ENCODE results near the gene UPP2. TPM values are rescaled to one million over a fixed set of nuclear protein-coding genes. Genes with fewer than 3 reads are reported as not detected.
A peak's percentile ranks its signal among the peaks of the same experiment; 100 is the strongest.

UPP2 gene
- total and polyA plus RNA-seq, 2 of the 13 experiments (the other 11 are each of a cell fraction or from before 2014, with no cell fraction given): 0.07 to 0.28 TPM

DNA sequence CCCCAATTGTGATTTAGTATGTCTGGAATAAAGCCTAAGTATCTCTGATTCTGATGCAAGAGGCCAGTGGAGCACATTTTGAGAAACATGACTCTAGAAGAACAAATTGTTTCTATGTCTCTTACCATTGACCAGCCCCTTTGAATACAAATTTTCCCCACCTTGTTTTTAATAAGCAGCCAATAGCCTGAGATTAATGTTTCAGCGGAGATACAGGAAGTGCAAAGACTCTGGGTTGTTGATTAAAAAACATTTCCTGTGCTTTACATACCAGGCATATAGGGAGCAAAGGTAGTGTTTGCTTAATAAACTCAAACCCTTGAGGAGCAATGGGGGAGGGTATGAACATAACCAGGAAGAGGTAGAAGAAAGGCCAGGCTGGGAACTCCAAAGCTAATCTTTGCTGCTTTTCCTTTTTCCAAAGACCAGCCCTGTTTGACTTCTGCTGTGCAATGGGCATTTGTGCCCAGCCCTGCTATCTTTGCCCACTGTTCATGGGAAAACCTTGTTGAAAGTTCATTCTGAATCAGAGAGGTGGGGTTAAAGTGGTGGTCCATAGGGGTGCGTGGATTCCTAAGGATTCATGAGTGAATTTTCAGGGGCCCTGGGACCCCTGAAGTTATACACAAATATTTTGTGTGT is 29.3 kb downstream of the UPP2 start (continued):
- TF ChIP-seq SNRNP70 (IDR thresholded peaks at IDR 0.05; ENCODE audit: low read depth, low read length) (no peak), BRD4 (CRISPR knock-in tag; IDR thresholded peaks at IDR 0.05) (peak; percentile 82), CBX5 (CRISPR knock-in tag; IDR thresholded peaks at IDR 0.05; ENCODE audit: borderline replicate concordance) (no peak), MXD4 (CRISPR knock-in tag; IDR thresholded peaks at IDR 0.05) (0 out of 2 replicates have a peak, but pooled peaks have one; percentile 32), ZFP36L2 (CRISPR knock-in tag; IDR thresholded peaks at IDR 0.05) (no peak; the same call in 1 of the 2 replicates), ZSCAN29 (CRISPR knock-in tag; conservative IDR thresholded peaks at IDR 0.05) (0 out of 2 replicates have a peak, but pooled peaks have one; percentile 57), PBX2 (CRISPR knock-in tag; IDR thresholded peaks at IDR 0.05) (no peak), CENPBD1 (CRISPR knock-in tag; IDR thresholded peaks at IDR 0.05; ENCODE audit: borderline replicate concordance, low read depth) (no peak), NR3C1 (CRISPR knock-in tag; IDR thresholded peaks at IDR 0.05) (no peak), ZNF12 (CRISPR knock-in tag; IDR thresholded peaks at IDR 0.05) (no peak), ZNF160 (CRISPR knock-in tag; IDR thresholded peaks at IDR 0.05) (no peak), ZBTB1 (CRISPR knock-in tag; IDR thresholded peaks at IDR 0.05; ENCODE audit: borderline replicate concordance) (no peak), NFIC (IDR thresholded peaks at IDR 0.05; ENCODE audit: low read length) (peak; percentile 99), ZNF83 (CRISPR knock-in tag; IDR thresholded peaks at IDR 0.05; ENCODE audit: borderline replicate concordance) (no peak), EEA1 (CRISPR knock-in tag; IDR thresholded peaks at IDR 0.05; ENCODE audit: borderline replicate concordance) (no peak), HNF4A (CRISPR knock-in tag; IDR thresholded peaks at IDR 0.05) (peak; percentile 99), CREB1 (IDR thresholded peaks at IDR 0.05) (no peak), CREB1 (CRISPR knock-in tag; IDR thresholded peaks at IDR 0.05) (peak; percentile 68; the same call in 1 of the 2 replicates), TCF7 (IDR thresholded peaks at IDR 0.05; ENCODE audit: low read depth) (peak; percentile 87), NFRKB (IDR thresholded peaks at IDR 0.05) (no peak), TGIF2 (CRISPR knock-in tag; IDR thresholded peaks at IDR 0.05) (peak; percentile 72), ZFP1 (CRISPR knock-in tag; IDR thresholded peaks at IDR 0.05) (peak; percentile 91; the same call in 1 of the 2 replicates), THAP11 (CRISPR knock-in tag; IDR thresholded peaks at IDR 0.05) (peak; percentile 83)
- TF ChIP-seq, protein P1, sequence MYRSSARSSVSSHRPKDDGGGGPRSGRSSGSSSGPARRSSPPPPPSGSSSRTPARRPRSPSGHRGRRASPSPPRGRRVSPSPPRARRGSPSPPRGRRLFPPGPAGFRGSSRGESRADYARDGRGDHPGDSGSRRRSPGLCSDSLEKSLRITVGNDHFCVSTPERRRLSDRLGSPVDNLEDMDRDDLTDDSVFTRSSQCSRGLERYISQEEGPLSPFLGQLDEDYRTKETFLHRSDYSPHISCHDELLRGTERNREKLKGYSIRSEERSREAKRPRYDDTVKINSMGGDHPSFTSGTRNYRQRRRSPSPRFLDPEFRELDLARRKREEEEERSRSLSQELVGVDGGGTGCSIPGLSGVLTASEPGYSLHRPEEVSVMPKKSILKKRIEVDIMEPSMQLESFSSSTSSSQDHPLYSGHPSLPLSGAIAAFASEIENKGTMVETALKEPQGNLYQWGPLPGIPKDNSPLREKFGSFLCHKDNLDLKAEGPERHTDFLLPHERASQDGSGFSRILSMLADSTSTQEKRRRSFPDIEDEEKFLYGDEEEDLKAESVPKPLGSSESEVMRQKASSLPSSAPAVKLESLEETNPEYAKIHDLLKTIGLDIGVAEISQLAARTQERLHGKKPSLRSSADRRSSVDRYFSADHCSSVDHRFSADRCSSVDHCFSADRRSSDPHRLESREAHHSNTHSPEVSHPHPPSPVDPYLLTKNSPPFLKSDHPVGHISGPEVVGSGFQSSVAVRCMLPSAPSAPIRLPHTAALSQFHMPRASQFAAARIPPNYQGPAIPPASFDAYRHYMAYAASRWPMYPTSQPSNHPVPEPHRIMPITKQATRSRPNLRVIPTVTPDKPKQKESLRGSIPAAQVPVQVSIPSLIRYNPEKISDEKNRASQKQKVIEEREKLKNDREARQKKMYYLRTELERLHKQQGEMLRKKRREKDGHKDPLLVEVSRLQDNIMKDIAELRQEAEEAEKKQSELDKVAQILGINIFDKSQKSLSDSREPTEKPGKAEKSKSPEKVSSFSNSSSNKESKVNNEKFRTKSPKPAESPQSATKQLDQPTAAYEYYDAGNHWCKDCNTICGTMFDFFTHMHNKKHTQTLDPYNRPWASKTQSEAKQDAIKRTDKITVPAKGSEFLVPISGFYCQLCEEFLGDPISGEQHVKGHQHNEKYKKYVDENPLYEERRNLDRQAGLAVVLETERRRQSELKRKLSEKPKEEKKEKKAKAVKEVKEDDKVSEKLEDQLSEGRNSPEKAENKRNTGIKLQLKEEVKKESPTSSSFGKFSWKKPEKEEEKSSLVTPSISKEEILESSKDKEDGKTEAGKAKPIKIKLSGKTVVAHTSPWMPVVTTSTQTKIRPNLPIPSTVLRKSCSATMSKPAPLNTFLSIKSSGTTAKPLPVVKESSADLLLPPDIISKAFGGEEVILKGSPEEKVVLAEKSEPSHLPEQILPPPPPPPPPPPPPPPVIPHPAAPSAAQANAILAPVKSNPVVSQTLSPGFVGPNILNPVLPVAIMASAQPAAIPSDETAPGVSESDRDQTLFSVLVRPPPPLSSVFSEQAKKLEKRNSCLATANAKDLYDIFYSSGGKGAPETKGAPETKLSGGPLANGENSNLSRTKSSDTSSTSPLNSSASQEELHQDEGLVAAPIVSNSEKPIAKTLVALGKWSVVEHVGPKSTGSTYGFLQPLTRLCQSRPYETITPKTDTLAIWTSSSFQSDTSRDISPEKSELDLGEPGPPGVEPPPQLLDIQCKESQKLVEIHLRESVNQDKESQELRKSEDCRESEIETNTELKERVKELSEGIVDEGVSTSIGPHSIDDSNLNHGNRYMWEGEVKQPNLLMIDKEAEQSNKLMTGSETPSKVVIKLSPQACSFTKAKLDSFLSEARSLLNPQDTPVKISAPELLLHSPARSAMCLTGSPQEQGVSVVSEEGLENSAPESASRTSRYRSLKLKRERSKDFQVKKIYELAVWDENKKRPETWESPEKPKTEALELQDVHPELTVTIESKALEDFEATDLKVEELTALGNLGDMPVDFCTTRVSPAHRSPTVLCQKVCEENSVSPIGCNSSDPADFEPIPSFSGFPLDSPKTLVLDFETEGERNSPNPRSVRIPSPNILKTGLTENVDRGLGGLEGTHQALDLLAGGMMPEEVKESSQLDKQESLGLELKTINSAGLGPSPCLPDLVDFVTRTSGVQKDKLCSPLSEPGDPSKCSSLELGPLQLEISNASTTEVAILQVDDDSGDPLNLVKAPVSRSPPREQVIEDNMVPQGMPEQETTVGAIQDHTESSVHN (CRISPR knock-in tag; IDR thresholded peaks at IDR 0.05): no peak
